ENCODE results near the gene PROX2. TPM values are rescaled to one million over a fixed set of nuclear protein-coding genes. Genes with fewer than 3 reads are reported as not detected.

The PROX2 gene
- total and polyA plus RNA-seq, 2 donors (not counting 1 experiment from before 2014, with no cell fraction given) = 0.03 to 0.07 TPM

GRCh38 chr14:74863274-74863673 is 12.7 kb downstream of the PROX2 start:
- Histone ChIP-seq H2AFZ (ENCODE audit: insufficient read depth, low read depth, low read length, poor library complexity, severe bottlenecking) (no peak overlapping the region), H3K9me3 (ENCODE audit: control extremely low read depth in 1 of 3, control insufficient read depth in 2 of 3, insufficient read depth in 1 of 3, low read length in 2 of 3) (no peaks in the 10 kb centered on the region), H3K36me3 (replicated peaks in 1 of 2; ENCODE audit: control extremely low read depth in 1 of 2, control insufficient read depth in 1 of 2, extremely low read depth in 1 of 2, insufficient read depth in 2 of 2, low read length in 1 of 2) (no peaks in the 10 kb centered on the region), H3K4me3 (ENCODE audit: control extremely low read depth in 1 of 5, extremely low read depth in 1 of 5, insufficient read depth in 1 of 5, low read depth in 2 of 5, low read length in 4 of 5) (no peak overlapping the region), H3K4me2 (replicated peaks; ENCODE audit: low read depth, low read length, poor library complexity, severe bottlenecking) (no peak overlapping the region), H3K79me2 (ENCODE audit: control insufficient read depth, insufficient read depth, low read length) (no peaks in the 10 kb centered on the region), H3K9ac (ENCODE audit: low read length) (no peak overlapping the region), H4K20me1 (ENCODE audit: control insufficient read depth, insufficient read depth, low read length, poor library complexity, severe bottlenecking) (no peaks in the 10 kb centered on the region), H3K4me1 (ENCODE audit: control insufficient read depth in 2 of 2, insufficient read depth in 2 of 2, low read length in 2 of 2) (peaks cover 0 to 17% of the 10 kb centered on the region in 2 donors), H3K27me3 (replicated peaks in 1 of 4; ENCODE audit: control extremely low read depth in 1 of 4, control insufficient read depth in 3 of 4, insufficient read depth in 4 of 4, low read length in 3 of 4) (no peaks in the 10 kb centered on the region), H3K27ac (ENCODE audit: low read length in 2 of 2) (no peak overlapping the region)
- Mint-ChIP-seq H3K9me3 (ENCODE audit: insufficient read depth) (no peaks in the 10 kb centered on the region), H3K27ac (no peak overlapping the region), H3K27me3 (no peaks in the 10 kb centered on the region), H3K4me1 (peaks cover 7% of the 10 kb centered on the region), H3K4me3 (no peak overlapping the region)
- ATAC-seq (ENCODE audit: low read depth) (no peak), DNase-seq (no peak)
- WGBS (ENCODE audit: insufficient coverage) = 42% methylated on average over 9 of the region's 9 CpGs
- POLR2A ChIA-PET = no interaction called here
- CTCF ChIA-PET = interaction anchor here (5.3 to 41.3 kb wide), 5 partner anchors 14 to 225 kb away, joined by 47 to 926 read pairs (median 144); partner anchors contain the start of genes DLST and PROX2
- intact Hi-C loops (cut with micrococcal nuclease) = no loop called here
- TF ChIP-seq CTCF (IDR thresholded peaks at IDR 0.05) (no peak), EZH2 (IDR thresholded peaks at IDR 0.05; ENCODE audit: borderline replicate concordance, insufficient read depth, low read depth, low read length, poor library complexity, severe bottlenecking) (no peak)

- no peaks in the 10 kb centered on the region for H3K9me3 ChIP-seq (ENCODE audit: control extremely low read depth in 1 of 3, control insufficient read depth in 2 of 3, insufficient read depth in 1 of 3, low read length in 2 of 3)
Measured at GRCh38 chr14:74861734-74862090, 14.2 kb downstream of the PROX2 start.

More at GRCh38 chr14:74861734-74862090, 14.2 kb downstream of the PROX2 start:
- POLR2A ChIA-PET = no interaction called here
- no peak for TF ChIP-seq EZH2 (IDR thresholded peaks at IDR 0.05; ENCODE audit: borderline replicate concordance, insufficient read depth, low read depth, low read length, poor library complexity, severe bottlenecking)
- no peak for TF ChIP-seq CTCF (IDR thresholded peaks at IDR 0.05)
- no peak overlapping the region for H3K4me3 Mint-ChIP-seq
- Histone ChIP-seq H3K36me3 (replicated peaks in 1 of 2; ENCODE audit: control extremely low read depth in 1 of 2, control insufficient read depth in 1 of 2, extremely low read depth in 1 of 2, insufficient read depth in 2 of 2, low read length in 1 of 2) (peaks cover 0 to 3% of the 10 kb centered on the region in 2 experiments), H3K4me3 (ENCODE audit: control extremely low read depth in 1 of 5, extremely low read depth in 1 of 5, insufficient read depth in 1 of 5, low read depth in 2 of 5, low read length in 4 of 5) (no peak overlapping the region), H4K20me1 (ENCODE audit: control insufficient read depth, insufficient read depth, low read length, poor library complexity, severe bottlenecking) (no peaks in the 10 kb centered on the region), H3K4me2 (replicated peaks; ENCODE audit: low read depth, low read length, poor library complexity, severe bottlenecking) (no peak overlapping the region), H2AFZ (ENCODE audit: insufficient read depth, low read depth, low read length, poor library complexity, severe bottlenecking) (no peak overlapping the region), H3K27me3 (replicated peaks in 1 of 4; ENCODE audit: control extremely low read depth in 1 of 4, control insufficient read depth in 3 of 4, insufficient read depth in 4 of 4, low read length in 3 of 4) (no peaks in the 10 kb centered on the region), H3K4me1 (ENCODE audit: control insufficient read depth in 2 of 2, insufficient read depth in 2 of 2, low read length in 2 of 2) (peaks cover 0 to 13% of the 10 kb centered on the region in 2 donors), H3K9ac (ENCODE audit: low read length) (no peak overlapping the region), H3K27ac (ENCODE audit: low read length in 2 of 2) (no peak overlapping the region), H3K79me2 (ENCODE audit: control insufficient read depth, insufficient read depth, low read length) (no peaks in the 10 kb centered on the region)
- 100% methylated on average over 1 of the region's 3 CpGs for WGBS (ENCODE audit: insufficient coverage)
- CTCF ChIA-PET = interaction anchor here (0.6 to 41.3 kb wide), 29 partner anchors 13 to 444 kb away, joined by 3 to 926 read pairs (median 5); partner anchors contain the start of genes ACYP1, DLST, EIF2B2 and NEK9
- ATAC-seq (ENCODE audit: low read depth) = no peak
- no peaks in the 10 kb centered on the region for H3K27me3 Mint-ChIP-seq
- no peak for DNase-seq
- H3K27ac Mint-ChIP-seq = no peak overlapping the region
- H3K4me1 Mint-ChIP-seq = peaks cover 4% of the 10 kb centered on the region
- H3K9me3 Mint-ChIP-seq (ENCODE audit: insufficient read depth) = no peaks in the 10 kb centered on the region
- intact Hi-C loops (cut with micrococcal nuclease) = loop anchor here (1.0 kb wide), 2 partner anchors 44 to 227 kb away; no protein-coding TSS in a partner anchor

Measured in B cell (primary cell).